ENCODE data around the gene CDK11A.
A peak's percentile ranks its signal among the peaks of the same experiment; 100 is the strongest.
"Not testable (repeated sequence)": the region's sequence is repeated elsewhere in the genome, so short reads cannot be mapped to it uniquely, and the experiment has no call there.

The CDK11A gene

GRCh38 chr1:1697358-1698183, 26.6 kb downstream of the CDK11A start:
- DNase-seq (ENCODE audit: extremely low spot score); CTCF ChIA-PET; POLR2A ChIA-PET: not testable (repeated sequence)

- CTCF ChIA-PET; POLR2A ChIA-PET; DNase-seq (ENCODE audit: extremely low spot score): not testable (repeated sequence)
These were observed 27.5 kb downstream of the CDK11A start for GRCh38 chr1:1696431-1697357.

GRCh38 chr1:1692714-1693647, 31.2 kb downstream of the CDK11A start, which contains the start of gene SLC35E2B:
Gene SLC35E2B (minus strand): TSS chr1:1692795. CDS start chr1:1676699, 16,096 bp downstream.
- POLR2A ChIA-PET, CTCF ChIA-PET: not testable (repeated sequence)
- DNase-seq (ENCODE audit: extremely low spot score), result peak; percentile 40
- peak; percentile 55; the same call in 1 of the 2 replicates for TF ChIP-seq FOXM1 (IDR thresholded peaks at IDR 0.05; ENCODE audit: borderline replicate concordance)
- TF ChIP-seq BHLHE40 (IDR thresholded peaks at IDR 0.05; ENCODE audit: borderline replicate concordance), result peak; percentile 66

GRCh38 chr1:1692324-1692713, 31.8 kb downstream of the CDK11A start:
- POLR2A ChIA-PET; CTCF ChIA-PET; DNase-seq (ENCODE audit: extremely low spot score): not testable (repeated sequence)

GRCh38 chr1:1691443-1691842, 32.7 kb downstream of the CDK11A start:
- POLR2A ChIA-PET, CTCF ChIA-PET: not testable (repeated sequence)

GRCh38 chr1:1689526-1689925, 34.6 kb downstream of the CDK11A start:
- CTCF ChIA-PET; POLR2A ChIA-PET; DNase-seq (ENCODE audit: extremely low spot score): not testable (repeated sequence)

More at GRCh38 chr1:1691443-1691842, 32.7 kb downstream of the CDK11A start:
- not testable (repeated sequence) for DNase-seq (ENCODE audit: extremely low spot score)

- TF ChIP-seq FOXA1 (IDR thresholded peaks at IDR 0.05) (no peak), ELF4 (IDR thresholded peaks at IDR 0.05) (no peak), SUZ12 (IDR thresholded peaks at IDR 0.05) (no peak), NFRKB (IDR thresholded peaks at IDR 0.05) (no peak), BHLHE40 (IDR thresholded peaks at IDR 0.05; ENCODE audit: borderline replicate concordance) (no peak), L3MBTL2 (conservative IDR thresholded peaks at IDR 0.05) (no peak), LEF1 (IDR thresholded peaks at IDR 0.05; ENCODE audit: borderline replicate concordance) (no peak), FOXM1 (IDR thresholded peaks at IDR 0.05; ENCODE audit: borderline replicate concordance) (no peak), HDGF (IDR thresholded peaks at IDR 0.05; ENCODE audit: borderline replicate concordance) (no peak), PKNOX1 (IDR thresholded peaks at IDR 0.05) (no peak), SP1 (IDR thresholded peaks at IDR 0.05) (no peak), ZNF384 (IDR thresholded peaks at IDR 0.05) (no peak), TARDBP (IDR thresholded peaks at IDR 0.05) (no peak), CTBP1 (IDR thresholded peaks at IDR 0.05; ENCODE audit: borderline replicate concordance) (no peak), ARNT (IDR thresholded peaks at IDR 0.05) (no peak), FOXK2 (IDR thresholded peaks at IDR 0.05) (no peak)
- DNase-seq (ENCODE audit: extremely low spot score), result no peak
- ChIA-PET CTCF (no interaction called here), POLR2A (no interaction called here)
These were observed 36.3 kb downstream of the CDK11A start for GRCh38 chr1:1687846-1688245.

- no peak for DNase-seq (ENCODE audit: extremely low spot score)
- ChIA-PET POLR2A (no interaction called here), CTCF (no interaction called here)
- no peak for TF ChIP-seq ARNT (IDR thresholded peaks at IDR 0.05)
- no peak for TF ChIP-seq ELF4 (IDR thresholded peaks at IDR 0.05)
- TF ChIP-seq FOXM1 (IDR thresholded peaks at IDR 0.05; ENCODE audit: borderline replicate concordance), result no peak
- TF ChIP-seq FOXK2 (IDR thresholded peaks at IDR 0.05), result no peak
- no peak for TF ChIP-seq L3MBTL2 (conservative IDR thresholded peaks at IDR 0.05)
- TF ChIP-seq TARDBP (IDR thresholded peaks at IDR 0.05), result no peak
- TF ChIP-seq BHLHE40 (IDR thresholded peaks at IDR 0.05; ENCODE audit: borderline replicate concordance), result no peak
- TF ChIP-seq FOXA1 (IDR thresholded peaks at IDR 0.05), result no peak
- no peak for TF ChIP-seq ZNF384 (IDR thresholded peaks at IDR 0.05)
- TF ChIP-seq HDGF (IDR thresholded peaks at IDR 0.05; ENCODE audit: borderline replicate concordance), result no peak
- TF ChIP-seq SUZ12 (IDR thresholded peaks at IDR 0.05), result no peak
- no peak for TF ChIP-seq PKNOX1 (IDR thresholded peaks at IDR 0.05)
- no peak for TF ChIP-seq SP1 (IDR thresholded peaks at IDR 0.05)
- TF ChIP-seq LEF1 (IDR thresholded peaks at IDR 0.05; ENCODE audit: borderline replicate concordance), result no peak
- no peak for TF ChIP-seq NFRKB (IDR thresholded peaks at IDR 0.05)
- no peak for TF ChIP-seq CTBP1 (IDR thresholded peaks at IDR 0.05; ENCODE audit: borderline replicate concordance)
These were observed 40.0 kb downstream of the CDK11A start for GRCh38 chr1:1684031-1684681.
